NCI-H2107 treated with DMSO at 0.1 percent for 48 hours (cell line): ENCODE measurements around the gene MFAP4.
A peak's percentile ranks its signal among the peaks of the same experiment; 100 is the strongest.

Experiments used
- DNase-seq: peaks from one replicate; lab custom pipeline; 2025; ENCODE audit not compliant: unreplicated experiment; lab: John Stamatoyannopoulos, UW

MFAP4 gene

GRCh38 chr17:19386974-19387920, at the start of gene MFAP4:
MFAP4 (minus strand) TSS chr17:19387190; CDS start chr17:19387155, 35 bp downstream.
- DNase-seq: peak; percentile 16

GRCh38 chr17:19433727-19434340, 46.8 kb upstream of the MFAP4 start:
- no peak for DNase-seq

GRCh38 chr17:19433255-19433654, 46.3 kb upstream of the MFAP4 start:
- no peak for DNase-seq

- DNase-seq: no peak
These were observed 44.7 kb upstream of the MFAP4 start for GRCh38 chr17:19431691-19432090.

- DNase-seq: no peak
These were observed 39.6 kb upstream of the MFAP4 start for GRCh38 chr17:19426631-19427030.

- DNase-seq: no peak
These were observed 38.2 kb upstream of the MFAP4 start for GRCh38 chr17:19424934-19425868.

GRCh38 chr17:19421926-19422325, 34.9 kb upstream of the MFAP4 start:
- no peak for DNase-seq

GRCh38 chr17:19421219-19421618, 34.2 kb upstream of the MFAP4 start:
- DNase-seq: no peak

- no peak for DNase-seq
These were observed 31.4 kb upstream of the MFAP4 start for GRCh38 chr17:19418251-19418992.

- DNase-seq: no peak
These were observed 30.6 kb upstream of the MFAP4 start for GRCh38 chr17:19417611-19418010.

GRCh38 chr17:19415806-19416775, 29.1 kb upstream of the MFAP4 start:
- no peak for DNase-seq

- no peak for DNase-seq
These were observed 28.3 kb upstream of the MFAP4 start for GRCh38 chr17:19415311-19415710.

GRCh38 chr17:19414396-19415280, 27.6 kb upstream of the MFAP4 start:
- DNase-seq: no peak

GRCh38 chr17:19413761-19414160, 26.8 kb upstream of the MFAP4 start:
- no peak for DNase-seq

GRCh38 chr17:19412984-19413383, 26.0 kb upstream of the MFAP4 start:
- DNase-seq: no peak

- DNase-seq: no peak
These were observed 25.5 kb upstream of the MFAP4 start for GRCh38 chr17:19412510-19412909.

- DNase-seq: no peak
These were observed 24.6 kb upstream of the MFAP4 start for GRCh38 chr17:19411631-19412030.

- no peak for DNase-seq
These were observed 24.1 kb upstream of the MFAP4 start, which contains the start of gene RNF112 for GRCh38 chr17:19410875-19411620. RNF112 (plus strand) TSS chr17:19411232; CDS start chr17:19411409, 177 bp downstream.
